Left cardiac atrium (tissue), 2 donors: Measurements from ENCODE around the gene UBTFL1. TPM values are rescaled to one million over a fixed set of nuclear protein-coding genes. Genes with fewer than 3 reads are reported as not detected.

Experiments
- total RNA-seq, 2 donors: library from RNA; stranded (reverse); fragmentation: NEBNext Ultra II Directional; extraction: Animal tissue kit (Norgen Biotek cat#: 25700); gene quantifications; one replicate each; pipeline ENCODE4 v1.2.1, GENCODE V29; 2021
- donor health status: DM: no; HTN: yes; CAD: no; lungs with severe emphysema.
- donor health status: DM: yes; HTN: yes; CAD: no.

UBTFL1 gene
- total RNA-seq, 2 donors from 2014 or later = not detected

Other genes with a start within 250 kb of the UBTFL1 start
- not detected for gene TRIM64B, start 207.5 kb upstream of the UBTFL1 start, total RNA-seq
- gene TRIM49D1, start 163.7 kb upstream of the UBTFL1 start, total RNA-seq = not detected
- not detected for gene TRIM49D2, start 161.9 kb upstream of the UBTFL1 start, total RNA-seq
- not detected for gene TRIM64, start 119.9 kb upstream of the UBTFL1 start, total RNA-seq
- not detected for gene TRIM49C, start 54.8 kb upstream of the UBTFL1 start, total RNA-seq
- gene NAALAD2, start 48.7 kb downstream of the UBTFL1 start, total RNA-seq = 1 to 10 TPM in 1 of 2 donors, under 1 TPM in 1; 0.68 to 2.5 TPM
- 10 to 100 TPM; 31.1 to 37.6 TPM for gene CHORDC1, start 137.1 kb downstream of the UBTFL1 start, total RNA-seq